ENCODE measurements around the gene PTPRN2.

Gene PTPRN2

GRCh38 chr7:157656195-157656769, 931.3 kb downstream of the PTPRN2 start:
- DNase-seq: no peak

- no peak for DNase-seq
Measured at GRCh38 chr7:157654350-157654749, 933.3 kb downstream of the PTPRN2 start.

- no peak for DNase-seq
Measured at GRCh38 chr7:157653827-157654207, 933.8 kb downstream of the PTPRN2 start.

GRCh38 chr7:157652954-157653826, 934.4 kb downstream of the PTPRN2 start:
- DNase-seq: no peak

- no peak for DNase-seq
Measured at GRCh38 chr7:157652161-157652953, 935.3 kb downstream of the PTPRN2 start.

- DNase-seq: no peak
Measured at GRCh38 chr7:157651366-157652160, 936.1 kb downstream of the PTPRN2 start.

GRCh38 chr7:157650801-157651200, 936.8 kb downstream of the PTPRN2 start:
- DNase-seq: no peak

- DNase-seq: no peak
Measured at GRCh38 chr7:157650131-157650631, 937.4 kb downstream of the PTPRN2 start.

GRCh38 chr7:157646551-157646950, 941.1 kb downstream of the PTPRN2 start:
- no peak for DNase-seq

- no peak for DNase-seq
Measured at GRCh38 chr7:157645539-157645938, 942.1 kb downstream of the PTPRN2 start.

GRCh38 chr7:157644946-157645345, 942.7 kb downstream of the PTPRN2 start:
- DNase-seq: no peak

GRCh38 chr7:157643525-157643970, 944.1 kb downstream of the PTPRN2 start:
- no peak for DNase-seq

GRCh38 chr7:157641866-157642265, 945.8 kb downstream of the PTPRN2 start:
- no peak for DNase-seq

GRCh38 chr7:157640144-157640543, 947.5 kb downstream of the PTPRN2 start:
- no peak for DNase-seq

- DNase-seq: no peak
Measured at GRCh38 chr7:157638563-157638962, 949.1 kb downstream of the PTPRN2 start.

- DNase-seq: no peak
Measured at GRCh38 chr7:157637216-157637949, 950.2 kb downstream of the PTPRN2 start.

- DNase-seq: no peak
Measured at GRCh38 chr7:157635669-157636068, 952.0 kb downstream of the PTPRN2 start.

GRCh38 chr7:157635148-157635500, 952.5 kb downstream of the PTPRN2 start:
- no peak for DNase-seq

GRCh38 chr7:157634401-157635147, 953.0 kb downstream of the PTPRN2 start:
- no peak for DNase-seq

GRCh38 chr7:157633465-157634185, 954.0 kb downstream of the PTPRN2 start:
- DNase-seq: no peak
